Endodermal cell (in vitro differentiated cells): ENCODE data around the gene QRICH2. TPM values are rescaled to one million over a fixed set of nuclear protein-coding genes. Genes with fewer than 3 reads are reported as not detected.

Experiments
- DNase-seq: peaks from one replicate; pipeline ENCODE4 v3.0.0-alpha.2; 2017
- H3K27ac ChIP-seq: 2 replicates; pipeline ENCODE4 v1.5.1; 2013; ENCODE audit warnings: mild to moderate bottlenecking, low read depth, low read length, moderate library complexity
- H3K27me3 ChIP-seq: 2 replicates; pipeline ENCODE4 v1.6.1; 2013; ENCODE audit warnings: mild to moderate bottlenecking, low read length, moderate library complexity; ENCODE audit not compliant: insufficient read depth, control insufficient read depth, poor library complexity, severe bottlenecking
- H3K36me3 ChIP-seq: 2 replicates; pipeline ENCODE4 v1.7.0; 2013; ENCODE audit warnings: mild to moderate bottlenecking, low read length, moderate library complexity; ENCODE audit not compliant: control insufficient read depth, insufficient read depth
- H3K4me1 ChIP-seq: one replicate; pipeline ENCODE4 v1.7.0; 2013; ENCODE audit warnings: low read length; ENCODE audit not compliant: control insufficient read depth, insufficient read depth
- H3K4me3 ChIP-seq: 2 replicates; pipeline ENCODE4 v1.5.1; 2013; ENCODE audit warnings: mild to moderate bottlenecking, low read length, moderate library complexity
- H3K9ac ChIP-seq: 2 replicates; pipeline ENCODE4 v1.6.1; 2013; ENCODE audit warnings: mild to moderate bottlenecking, low read length, moderate library complexity; ENCODE audit not compliant: poor library complexity, severe bottlenecking; ENCODE audit errors: extremely low read depth
- H3K9me3 ChIP-seq: 2 replicates; pipeline ENCODE4 v1.6.1; 2013; ENCODE audit warnings: mild to moderate bottlenecking, low read length, moderate library complexity; ENCODE audit not compliant: control insufficient read depth
- H3K27ac Mint-ChIP-seq: 2 replicates; pipeline ENCODE4 v1.8.0; 2020; ENCODE audit warnings: mixed read lengths
- H3K27me3 Mint-ChIP-seq: 2 replicates; pipeline ENCODE4 v1.8.0; 2021; ENCODE audit warnings: mild to moderate bottlenecking, mixed read lengths; ENCODE audit not compliant: insufficient read depth
- H3K36me3 Mint-ChIP-seq: 2 replicates; pipeline ENCODE4 v1.8.0; 2020; ENCODE audit warnings: low read depth, mixed read lengths
- H3K4me1 Mint-ChIP-seq: 2 replicates; pipeline ENCODE4 v1.8.0; 2020; ENCODE audit warnings: mixed read lengths
- H3K4me3 Mint-ChIP-seq: 2 replicates; pipeline ENCODE4 v1.8.0; 2020; ENCODE audit warnings: mild to moderate bottlenecking, moderate library complexity, mixed read lengths
- H3K9me3 Mint-ChIP-seq: 2 replicates; pipeline ENCODE4 v1.8.0; 2020; ENCODE audit warnings: mild to moderate bottlenecking, mixed read lengths
- CTCF ChIP-seq: fragments of 200-600 bp; sonication (generic); conservative IDR thresholded peaks from 2 replicates; pipeline ENCODE4 v1.5.0; 2021; ENCODE audit warnings: antibody characterized with exemption, mild to moderate bottlenecking
- WGBS, 2 experiments: methylation state at CpG; one replicate each; pipeline versions ENCODE4 v1.1.5 to v1.1.7; 2013; ENCODE audit warnings: missing lambda C conversion rate in 2 of 2, mixed read lengths in 1 of 2; ENCODE audit not compliant: insufficient coverage in 1 of 2, insufficient read length in 1 of 2; 5-methylcytosine and 5-hydroxymethylcytosine counted together
- total RNA-seq, 2 donors: library from RNA; stranded (reverse); fragmentation: NEBNext Ultra II Directional in 1 of 2; extraction: Animal tissue kit (Norgen Biotek cat#: 25700) in 1 of 2; gene quantifications; 2 replicates in 1 of 2; 3 replicates in 1 of 2; pipeline ENCODE4 v1.2.1, GENCODE V29; 2021

The QRICH2 gene
- total RNA-seq, 2 donors from 2014 or later = 3.5 to 5.0 TPM

GRCh38 chr17:76252040-76252954, 55.8 kb downstream of the QRICH2 start:
- Mint-ChIP-seq H3K4me3 (no peak overlapping the region), H3K9me3 (peaks cover 6% of the 10 kb centered on the region), H3K27ac (no peak overlapping the region), H3K36me3 (no peaks in the 10 kb centered on the region), H3K27me3 (peaks cover 2% of the 10 kb centered on the region), H3K4me1 (no peaks in the 10 kb centered on the region)
- no peaks in the 10 kb centered on the region for H3K9me3 ChIP-seq
- no peak for TF ChIP-seq CTCF
- no peaks in the 10 kb centered on the region for H3K27me3 ChIP-seq
- 91 to 92% methylated on average over 11 of the region's 11 CpGs for WGBS, 2 experiments
- no peaks in the 10 kb centered on the region for H3K36me3 ChIP-seq
- H3K9ac ChIP-seq = no peak overlapping the region
- DNase-seq = peak; percentile 42
- H3K27ac ChIP-seq = no peak overlapping the region
- H3K4me1 ChIP-seq = no peaks in the 10 kb centered on the region
- no peak overlapping the region for H3K4me3 ChIP-seq

- H3K36me3 Mint-ChIP-seq = no peaks in the 10 kb centered on the region
- no peak overlapping the region for H3K27ac ChIP-seq
- H3K4me1 Mint-ChIP-seq = peaks cover 5% of the 10 kb centered on the region
- WGBS, 2 experiments = 91 to 92% methylated on average over 7 to 8 of the region's 8 CpGs
- H3K9me3 ChIP-seq = no peaks in the 10 kb centered on the region
- peak; percentile 40 for DNase-seq
- H3K4me1 ChIP-seq = no peaks in the 10 kb centered on the region
- H3K4me3 Mint-ChIP-seq = no peak overlapping the region
- TF ChIP-seq CTCF = no peak
- peaks cover 3% of the 10 kb centered on the region for H3K9me3 Mint-ChIP-seq
- no peaks in the 10 kb centered on the region for H3K36me3 ChIP-seq
- no peak overlapping the region for H3K9ac ChIP-seq
- H3K27me3 ChIP-seq = no peaks in the 10 kb centered on the region
- no peak overlapping the region for H3K27ac Mint-ChIP-seq
- no peak overlapping the region for H3K4me3 ChIP-seq
- peaks cover 2% of the 10 kb centered on the region for H3K27me3 Mint-ChIP-seq
These were observed 56.5 kb downstream of the QRICH2 start for GRCh38 chr17:76251478-76252039.

GRCh38 chr17:76250141-76250540, 57.9 kb downstream of the QRICH2 start:
- WGBS, 2 experiments = 91 to 98% methylated on average over 4 to 5 of the region's 6 CpGs
- H3K9me3 ChIP-seq = no peaks in the 10 kb centered on the region
- H3K27ac ChIP-seq = no peak overlapping the region
- peaks cover 1% of the 10 kb centered on the region for H3K27me3 Mint-ChIP-seq
- no peak overlapping the region for H3K4me3 Mint-ChIP-seq
- peak; percentile 36 for DNase-seq
- H3K27ac Mint-ChIP-seq = no peak overlapping the region
- no peak for TF ChIP-seq CTCF
- H3K9ac ChIP-seq = no peak overlapping the region
- H3K36me3 Mint-ChIP-seq = no peaks in the 10 kb centered on the region
- no peak overlapping the region for H3K4me3 ChIP-seq
- no peaks in the 10 kb centered on the region for H3K36me3 ChIP-seq
- H3K4me1 ChIP-seq = no peaks in the 10 kb centered on the region
- H3K27me3 ChIP-seq = no peaks in the 10 kb centered on the region
- peaks cover 12% of the 10 kb centered on the region for H3K4me1 Mint-ChIP-seq
- H3K9me3 Mint-ChIP-seq = no peaks in the 10 kb centered on the region
